ENCODE measurements around the gene SNRPA. TPM values are rescaled to one million over a fixed set of nuclear protein-coding genes. Genes with fewer than 3 reads are reported as not detected.

The SNRPA gene
- total and polyA plus RNA-seq, 2 of the 8 experiments (the other 6 are each of a cell fraction or from before 2014, with no cell fraction given) = 201 to 202 TPM

GRCh38 chr19:40780582-40780981, 29.6 kb downstream of the SNRPA start:
- Histone ChIP-seq H3K14ac (ENCODE audit: insufficient read length) (no peak overlapping the region), H2AFZ (ENCODE audit: low read length) (no peak overlapping the region), H3K9ac (replicated peaks in 1 of 4; ENCODE audit: extremely low read depth in 1 of 4, low read depth in 3 of 4, low read length in 3 of 4) (no peak overlapping the region), H2BK5ac (ENCODE audit: low read depth, low read length) (no peak overlapping the region), H2BK15ac (ENCODE audit: low read length) (no peak overlapping the region), H3K18ac (ENCODE audit: extremely low read depth, low read length) (no peak overlapping the region), H3K4me1 (replicated peaks in 1 of 4; ENCODE audit: control insufficient read depth in 3 of 4, insufficient read depth in 4 of 4, low read length in 3 of 4) (peaks cover 0 to 9% (median 6%) of the 10 kb centered on the region in 4 experiments; a peak in 6 of 7 replicates), H3K4me2 (ENCODE audit: insufficient read depth in 1 of 2, low read depth in 2 of 2, low read length in 2 of 2) (no peak overlapping the region), H3K4me3 (ENCODE audit: extremely low read depth in 1 of 4, insufficient read depth in 2 of 4, low read depth in 3 of 4, low read length in 4 of 4) (no peak overlapping the region), H3K79me1 (ENCODE audit: low read depth, low read length) (no peaks in the 10 kb centered on the region), H3K27ac (ENCODE audit: low read depth, low read length) (no peak overlapping the region), H3K27me3 (replicated peaks in 1 of 4; ENCODE audit: control insufficient read depth in 3 of 4, extremely low read depth in 1 of 4, insufficient read depth in 3 of 4, low read length in 3 of 4) (no peaks in the 10 kb centered on the region), H4K5ac (ENCODE audit: insufficient read length, low read depth, low read length) (no peak overlapping the region), H4K91ac (replicated peaks; ENCODE audit: insufficient read length, low read length) (no peak overlapping the region), H2BK20ac (ENCODE audit: low read length) (no peak overlapping the region), H3K23me2 (ENCODE audit: low read depth, low read length) (peaks cover 8% of the 10 kb centered on the region; the same call in 1 of the 2 replicates), H2BK120ac (replicated peaks; ENCODE audit: low read depth, low read length) (no peak overlapping the region), H3K23ac (ENCODE audit: insufficient read length) (no peak overlapping the region), H3K4ac (replicated peaks; ENCODE audit: insufficient read length, low read depth, low read length) (no peak overlapping the region), H2AK5ac (ENCODE audit: low read depth, low read length) (no peak overlapping the region), H3K79me2 (ENCODE audit: control insufficient read depth in 1 of 2, insufficient read depth in 2 of 2, low read length in 2 of 2) (no peaks in the 10 kb centered on the region), H2BK12ac (ENCODE audit: low read depth, low read length) (no peak overlapping the region), H3K36me3 (ENCODE audit: control insufficient read depth in 2 of 4, insufficient read depth in 4 of 4, low read length in 3 of 4) (no peaks in the 10 kb centered on the region), H4K8ac (ENCODE audit: extremely low read depth, insufficient read depth, low read length) (no peak overlapping the region), H4K20me1 (replicated peaks in 1 of 2; ENCODE audit: control insufficient read depth in 1 of 2, insufficient read depth in 2 of 2, low read length in 2 of 2) (no peaks in the 10 kb centered on the region), H3K9me3 (ENCODE audit: insufficient read depth in 2 of 2, low read depth in 1 of 2, low read length in 1 of 2) (no peaks in the 10 kb centered on the region), H3K56ac (replicated peaks; ENCODE audit: insufficient read length, low read depth, low read length) (no peak overlapping the region)
- 96% methylated on average over 5 of the region's 5 CpGs; no CpG with 5 or more reads in 1 of the 2 experiments for WGBS, 2 experiments (ENCODE audit: extremely low coverage in 1 of 2, insufficient coverage in 1 of 2, insufficient read length in 1 of 2, insufficient replicate concordance in 2 of 2, low coverage in 1 of 2, low lambda C conversion rate in 2 of 2, missing lambda C conversion rate in 1 of 2)
- FAIRE-seq (no peak), DNase-seq (ENCODE audit: low read depth in 1 of 2, low spot score in 2 of 2) (no peak)
- ChIA-PET POLR2A (ENCODE audit: partially characterized antibody) (interaction anchor here (1.1 to 11.2 kb wide), 3 partner anchors 10 to 22 kb away, joined by 3 to 218 read pairs (median 40); partner anchors contain the start of gene EGLN2), CTCF (ENCODE audit: partially characterized antibody) (interaction anchor here (0.6 kb wide), 1 partner anchor 317 kb away, joined by 3 read pairs; no protein-coding TSS in a partner anchor)
- TF ChIP-seq CEBPB (IDR thresholded peaks at IDR 0.05; ENCODE audit: low read depth, low read length) (no peak), CHD2 (IDR thresholded peaks at IDR 0.05; ENCODE audit: low read length) (no peak), SP4 (IDR thresholded peaks at IDR 0.05; ENCODE audit: low read length) (no peak), RFX5 (IDR thresholded peaks at IDR 0.05; ENCODE audit: borderline replicate concordance, low read depth, low read length) (no peak), SIRT6 (IDR thresholded peaks at IDR 0.05; ENCODE audit: low read length) (no peak), RNF2 (IDR thresholded peaks at IDR 0.05; ENCODE audit: borderline replicate concordance, low read depth, low read length, missing control alignments, poor library complexity, severe bottlenecking) (no peak), GTF2F1 (IDR thresholded peaks at IDR 0.05; ENCODE audit: borderline replicate concordance, low read depth, low read length) (no peak), USF2 (IDR thresholded peaks at IDR 0.05; ENCODE audit: low read length) (no peak)

Measured in H1 (cell line).